Psoas muscle (tissue), 8 donors: ENCODE measurements around the gene SOCS6. TPM values are rescaled to one million over a fixed set of nuclear protein-coding genes. Genes with fewer than 3 reads are reported as not detected.

Experiments
- ATAC-seq, 4 donors: fragments of 200-7000 bp; cut with Tn5 transposase; one replicate each; pipeline ENCODE4 v1.9.1; 2020; ENCODE audit warnings: moderate library complexity in 3 of 4, mild to moderate bottlenecking in 2 of 4
- DNase-seq, 2 donors: peaks; one replicate each; pipeline ENCODE4 v3.0.0-alpha.2; 2020
- H3K27ac ChIP-seq: fragments of 200-600 bp; one replicate; pipeline ENCODE4 v1.8.0; 2022
- H3K27me3 ChIP-seq, 3 donors: fragments of 200-600 bp in 1 of 3; one replicate each; pipeline versions ENCODE4 v1.6.1 to v1.8.0; 2013 to 2022; ENCODE audit warnings: low read length in 2 of 3, mild to moderate bottlenecking in 2 of 3, moderate library complexity in 1 of 3; ENCODE audit not compliant: insufficient read depth in 3 of 3
- H3K36me3 ChIP-seq, 2 donors: fragments of 200-600 bp in 1 of 2; one replicate each; pipeline versions ENCODE4 v1.6.1 to v1.8.0; 2013 to 2022; ENCODE audit warnings: low read depth in 1 of 2, mild to moderate bottlenecking in 1 of 2, moderate library complexity in 1 of 2; ENCODE audit not compliant: insufficient read depth in 1 of 2
- H3K4me1 ChIP-seq: fragments of 200-600 bp; one replicate; pipeline ENCODE4 v1.8.0; 2022
- H3K4me3 ChIP-seq: fragments of 200-600 bp; one replicate; pipeline ENCODE4 v1.8.0; 2022; ENCODE audit warnings: mild to moderate bottlenecking
- H3K9me3 ChIP-seq: fragments of 200-600 bp; one replicate; pipeline ENCODE4 v1.8.0; 2022
- CTCF ChIP-seq: fragments of 200-600 bp; IDR thresholded peaks from one replicate; pipeline ENCODE4 v1.8.0; 2022; ENCODE audit warnings: antibody characterized with exemption
- WGBS, 3 donors: extraction: QIAGEN DNeasy Blood & Tissue Kit; methylation state at CpG; one replicate each; pipeline versions ENCODE4 v1.1.6 to v1.1.7; 2013; 5-methylcytosine and 5-hydroxymethylcytosine counted together
- intact Hi-C, 2 donors: fragments of 100-400 bp; cut with DNase I; formaldehyde crosslinking; loops; one replicate each; pipeline versions ENCODE4 v1.11.0 to v1.14.2; 2022
- polyA plus RNA-seq, 3 donors: library from polyadenylated mRNA; stranded (reverse); fragments of 200-250 nt; gene quantifications; one replicate each; pipeline ENCODE4 v1.2.3, GENCODE V29; 2013
- total RNA-seq, 4 donors: library from RNA; stranded (reverse); fragmentation: NEBNext Ultra II Directional in 2 of 4; extraction: Animal tissue kit (Norgen Biotek cat#: 25700) in 2 of 4; gene quantifications; one replicate each; pipeline versions ENCODE4 v1.2.1 to v1.2.4, GENCODE V29; 2021 to 2023
- donor health status: healthy with polysubstance abuse.
- donor health status: DM: no; HTN: no; CAD: no; lungs with moderate emphysema.
- donor health status: Bipolar disorder and iron deficiency.
- donor health status: healthy.
- donor health status: DM: yes; HTN: yes; CAD: no.
- donor health status: DM: no; HTN: no; CAD: no.
- donor health status: DM: no; HTN: no; CAD: no.
- donor health status: DM: yes; HTN: yes; CAD: no.

SOCS6 gene
- total and polyA plus RNA-seq, 7 donors: 7.3 to 30.2 (median 19.1) TPM

- H3K4me1 ChIP-seq: peaks cover 25% of the 10 kb centered on the region
- H3K27ac ChIP-seq: peak overlapping the region; percentile 58
- peaks cover 0 to 4% of the 10 kb centered on the region in 2 donors for H3K36me3 ChIP-seq
- no peaks in the 10 kb centered on the region for H3K27me3 ChIP-seq
- ATAC-seq (peak; percentile 50 to 86 (median 69)), DNase-seq (no peak)
- H3K4me3 ChIP-seq: no peak overlapping the region
- 53 to 88% (median 74%) methylated on average over 2 of the region's 2 CpGs for WGBS, 3 donors
- no peak for TF ChIP-seq CTCF
- peaks cover 16% of the 10 kb centered on the region for H3K9me3 ChIP-seq
- intact Hi-C loops: loop anchor here in 1 of 2 donors (5.0 kb wide), 1 partner anchor 41 kb away; no protein-coding TSS in a partner anchor
Observed at GRCh38 chr18:70333757-70334156, 44.9 kb downstream of the SOCS6 start.

- Histone ChIP-seq H3K27ac (peak overlapping the region; percentile 58), H3K4me1 (peaks cover 20% of the 10 kb centered on the region), H3K36me3 (peaks cover 0 to 5% of the 10 kb centered on the region in 2 donors), H3K27me3 (no peaks in the 10 kb centered on the region), H3K4me3 (no peak overlapping the region), H3K9me3 (peaks cover 20% of the 10 kb centered on the region)
- 92 to 97% (median 95%) methylated on average over 1 of the region's 1 CpG for WGBS, 3 donors
- DNase-seq (no peak), ATAC-seq (no peak)
- TF ChIP-seq CTCF: no peak
- intact Hi-C loops: loop anchor here in 1 of 2 donors (5.0 kb wide), 1 partner anchor 42 kb away; no protein-coding TSS in a partner anchor
Observed at GRCh38 chr18:70334264-70334663, 45.4 kb downstream of the SOCS6 start.

- H3K36me3 ChIP-seq: peaks cover 0 to 5% of the 10 kb centered on the region in 2 donors
- H3K4me3 ChIP-seq: no peak overlapping the region
- ATAC-seq: no peak
- no peaks in the 10 kb centered on the region for H3K27me3 ChIP-seq
- peaks cover 20% of the 10 kb centered on the region for H3K9me3 ChIP-seq
- peaks cover 19% of the 10 kb centered on the region for H3K4me1 ChIP-seq
- WGBS, 3 donors: 75 to 83% (median 81%) methylated on average over 5 of the region's 5 CpGs
- TF ChIP-seq CTCF: no peak
- no peak for DNase-seq
- no peak overlapping the region for H3K27ac ChIP-seq
- intact Hi-C loops: loop anchor here (5.0 kb wide), 2 partner anchors 43 to 48 kb away; partner anchors contain the start of gene SOCS6 (in 1 of the 2)
Observed at GRCh38 chr18:70334728-70335329, 46.0 kb downstream of the SOCS6 start.

GRCh38 chr18:70335892-70336726 is 47.3 kb downstream of the SOCS6 start:
- Histone ChIP-seq H3K36me3 (peaks cover 0 to 5% of the 10 kb centered on the region in 2 donors), H3K27ac (peak overlapping the region; percentile 95), H3K9me3 (peaks cover 20% of the 10 kb centered on the region), H3K4me1 (peaks cover 19% of the 10 kb centered on the region), H3K4me3 (peak overlapping the region; percentile 52), H3K27me3 (no peaks in the 10 kb centered on the region)
- DNase-seq (no peak), ATAC-seq (no peak)
- intact Hi-C loops: loop anchor here in 1 of 2 donors (5.0 kb wide), 1 partner anchor 49 kb away; the partner anchor contains the start of gene SOCS6
- 77 to 91% (median 78%) methylated on average over 5 of the region's 5 CpGs for WGBS, 3 donors
- TF ChIP-seq CTCF: no peak
